Tibial nerve (tissue), 4 donors: ENCODE measurements around the gene BMERB1. TPM values are rescaled to one million over a fixed set of nuclear protein-coding genes. Genes with fewer than 3 reads are reported as not detected.
"Not testable (repeated sequence)": the region's sequence is repeated elsewhere in the genome, so short reads cannot be mapped to it uniquely, and the experiment has no call there.

Experiments used
- DNase-seq, 2 donors: peaks; one replicate each; pipeline ENCODE4 v3.0.0-alpha.2; 2019; ENCODE audit warnings: low spot score in 2 of 2
- H3K27ac ChIP-seq, 4 donors: fragments of 200-600 bp; sonication (generic) in 3 of 4; one replicate each; pipeline ENCODE4 v1.5.1; 2017 to 2019; ENCODE audit warnings: mild to moderate bottlenecking in 1 of 4
- H3K27me3 ChIP-seq, 2 donors: fragments of 200-600 bp; sonication (generic) in 1 of 2; one replicate each; pipeline versions ENCODE4 v1.5.1 to v1.6.0; 2017 to 2019
- H3K36me3 ChIP-seq, 3 donors: fragments of 200-600 bp; sonication (generic); one replicate each; pipeline ENCODE4 v1.5.1; 2018 to 2019
- H3K4me1 ChIP-seq, 4 donors: fragments of 200-600 bp; sonication (generic) in 3 of 4; one replicate each; pipeline ENCODE4 v1.5.1; 2017 to 2019
- H3K4me3 ChIP-seq, 4 donors: fragments of 200-600 bp; sonication (generic) in 3 of 4; one replicate each; pipeline ENCODE4 v1.5.1; 2017 to 2019; ENCODE audit warnings: mild to moderate bottlenecking in 1 of 4, moderate library complexity in 1 of 4
- H3K9me3 ChIP-seq, 4 donors: fragments of 200-600 bp; sonication (generic) in 3 of 4; one replicate each; pipeline ENCODE4 v1.5.1; 2017 to 2019
- CTCF ChIP-seq, 5 experiments: fragments of 200-600 bp in 3 of 5; fragments of 450-650 bp in 2 of 5; sonication (generic) in 3 of 5; IDR thresholded peaks; one replicate each; pipeline ENCODE4 v1.5.1; 2016 to 2019; ENCODE audit warnings: antibody characterized with exemption in 5 of 5, mild to moderate bottlenecking in 3 of 5, moderate library complexity in 2 of 5
- EP300 ChIP-seq, 2 donors: sonication (generic); formaldehyde crosslinking; IDR thresholded peaks; one replicate each; pipeline ENCODE4 v1.6.1; 2017; ENCODE audit warnings: antibody characterized with exemption in 2 of 2, mild to moderate bottlenecking in 1 of 2
- POLR2A ChIP-seq, 2 donors: fragments of 450-650 bp; IDR thresholded peaks; one replicate each; pipeline ENCODE4 v1.6.1; 2017; ENCODE audit warnings: antibody characterized with exemption in 2 of 2, mild to moderate bottlenecking in 2 of 2, moderate library complexity in 2 of 2
- WGBS, 2 donors: methylation state at CpG; one replicate each; pipeline ENCODE4 v1.1.5; 2018; 5-methylcytosine and 5-hydroxymethylcytosine counted together
- total RNA-seq, 4 donors: library from RNA; depleted of rRNA; stranded (reverse); fragments of >200 nt; gene quantifications; one replicate each; pipeline ENCODE4 v1.1.0, GENCODE V29; 2016

The BMERB1 gene
- total RNA-seq, 4 donors from 2014 or later = 42.9 to 85.9 (median 54.8) TPM

GRCh38 chr16:15403392-15403995 is 30.9 kb upstream of the BMERB1 start:
- TF ChIP-seq CTCF (IDR thresholded peaks at IDR 0.05) (no peak), POLR2A (IDR thresholded peaks at IDR 0.05) (no peak), EP300 (IDR thresholded peaks at IDR 0.05) (no peak)
- Histone ChIP-seq H3K4me3 (no peak overlapping the region), H3K9me3 (no peaks in the 10 kb centered on the region), H3K36me3 (peaks cover 0 to 33% (median 4%) of the 10 kb centered on the region in 3 donors), H3K27me3 (no peaks in the 10 kb centered on the region), H3K4me1 (no peaks in the 10 kb centered on the region), H3K27ac (peak overlapping the region in 1 of 4 donors; percentile 61)
- no peak for DNase-seq
- 94 to 96% methylated on average over 9 of the region's 9 CpGs for WGBS, 2 donors

- not testable (repeated sequence) for H3K9me3 ChIP-seq, H3K4me1 ChIP-seq, DNase-seq, H3K4me3 ChIP-seq, H3K27me3 ChIP-seq
- 92 to 96% methylated on average over 3 of the region's 3 CpGs for WGBS, 2 donors
- H3K27ac ChIP-seq = peak overlapping the region in 1 of 4 donors; percentile 61
- H3K36me3 ChIP-seq = peaks cover 0 to 39% (median 4%) of the 10 kb centered on the region in 3 donors
These were observed 30.3 kb upstream of the BMERB1 start for GRCh38 chr16:15404091-15404490.

- H3K27ac ChIP-seq = peak overlapping the region in 2 of 4 donors; percentile 11 to 61
- 58 to 66% methylated on average over 4 of the region's 4 CpGs for WGBS, 2 donors
These were observed 29.6 kb upstream of the BMERB1 start for GRCh38 chr16:15404792-15405191.

GRCh38 chr16:15407756-15408155 is 26.6 kb upstream of the BMERB1 start:
- H3K36me3 ChIP-seq = peaks cover 0 to 29% (median 0%) of the 10 kb centered on the region in 3 donors
- H3K27me3 ChIP-seq, DNase-seq, H3K27ac ChIP-seq, H3K4me3 ChIP-seq, H3K4me1 ChIP-seq, H3K9me3 ChIP-seq: not testable (repeated sequence)
- 83% methylated on average over 4 of the region's 4 CpGs for WGBS, 2 donors

More at GRCh38 chr16:15404792-15405191, 29.6 kb upstream of the BMERB1 start:
- H3K4me3 ChIP-seq = no peak overlapping the region
- TF ChIP-seq CTCF (IDR thresholded peaks at IDR 0.05) = no peak
- no peak for TF ChIP-seq POLR2A (IDR thresholded peaks at IDR 0.05)
- TF ChIP-seq EP300 (IDR thresholded peaks at IDR 0.05) = peak in 1 of 2 donors; percentile 76
- no peaks in the 10 kb centered on the region for H3K9me3 ChIP-seq
- H3K4me1 ChIP-seq = no peaks in the 10 kb centered on the region
- peaks cover 0 to 46% (median 4%) of the 10 kb centered on the region in 3 donors for H3K36me3 ChIP-seq
- DNase-seq = peak in 1 of 2 donors; percentile 73
- H3K27me3 ChIP-seq = no peaks in the 10 kb centered on the region

- H3K9me3 ChIP-seq, H3K4me3 ChIP-seq, H3K27me3 ChIP-seq, DNase-seq, H3K4me1 ChIP-seq, H3K27ac ChIP-seq: not testable (repeated sequence)
- WGBS, 2 donors = 93 to 95% methylated on average over 6 of the region's 6 CpGs
- H3K36me3 ChIP-seq = peaks cover 0 to 13% (median 0%) of the 10 kb centered on the region in 3 donors
These were observed 24.9 kb upstream of the BMERB1 start for GRCh38 chr16:15409476-15409875.

GRCh38 chr16:15415511-15415985 is 18.8 kb upstream of the BMERB1 start:
- 67 to 76% methylated on average over 3 of the region's 3 CpGs for WGBS, 2 donors
- Histone ChIP-seq H3K27ac (no peak overlapping the region), H3K9me3 (no peaks in the 10 kb centered on the region), H3K4me1 (no peaks in the 10 kb centered on the region), H3K27me3 (no peaks in the 10 kb centered on the region), H3K4me3 (no peak overlapping the region), H3K36me3 (no peaks in the 10 kb centered on the region)
- no peak for TF ChIP-seq POLR2A (IDR thresholded peaks at IDR 0.05)
- TF ChIP-seq CTCF (IDR thresholded peaks at IDR 0.05) = no peak
- no peak for TF ChIP-seq EP300 (IDR thresholded peaks at IDR 0.05)
- DNase-seq = no peak
